ENCODE measurements around the gene NOX3.

Gene NOX3

GRCh38 chr6:155436981-155437749 lies 18.5 kb downstream of the NOX3 start:
- DNase-seq (ENCODE audit: insufficient read length, low spot score) = no peak
- FAIRE-seq = no peak

GRCh38 chr6:155434829-155435423 lies 20.7 kb downstream of the NOX3 start:
- FAIRE-seq = no peak
- DNase-seq (ENCODE audit: insufficient read length, low spot score) = no peak

- DNase-seq (ENCODE audit: insufficient read length, low spot score) (no peak), FAIRE-seq (no peak)
Measured at GRCh38 chr6:155434096-155434495, 21.5 kb downstream of the NOX3 start.

GRCh38 chr6:155432293-155432692 lies 23.3 kb downstream of the NOX3 start:
- DNase-seq (ENCODE audit: insufficient read length, low spot score) = no peak
- no peak for FAIRE-seq

- FAIRE-seq = no peak
- no peak for DNase-seq (ENCODE audit: insufficient read length, low spot score)
Measured at GRCh38 chr6:155429321-155429893, 26.2 kb downstream of the NOX3 start.

GRCh38 chr6:155426408-155426945 lies 29.2 kb downstream of the NOX3 start:
- FAIRE-seq (no peak), DNase-seq (ENCODE audit: insufficient read length, low spot score) (no peak)

GRCh38 chr6:155424181-155424580 lies 31.5 kb downstream of the NOX3 start:
- no peak for FAIRE-seq
- DNase-seq (ENCODE audit: insufficient read length, low spot score) = no peak

- DNase-seq (ENCODE audit: insufficient read length, low spot score) = no peak
- no peak for FAIRE-seq
Measured at GRCh38 chr6:155422635-155423034, 33.0 kb downstream of the NOX3 start.

- FAIRE-seq = no peak
- DNase-seq (ENCODE audit: insufficient read length, low spot score) = no peak
Measured at GRCh38 chr6:155420492-155420891, 35.1 kb downstream of the NOX3 start.

- FAIRE-seq (peak; percentile 37), DNase-seq (ENCODE audit: insufficient read length, low spot score) (no peak)
Measured at GRCh38 chr6:155419161-155419560, 36.5 kb downstream of the NOX3 start.

- FAIRE-seq = peak; percentile 86
Measured at GRCh38 chr6:155418017-155418761, 37.5 kb downstream of the NOX3 start.

GRCh38 chr6:155417454-155417853 lies 38.2 kb downstream of the NOX3 start:
- no peak for FAIRE-seq
- no peak for DNase-seq (ENCODE audit: insufficient read length, low spot score)

More at GRCh38 chr6:155418017-155418761, 37.5 kb downstream of the NOX3 start:
- peak; percentile 23 for DNase-seq (ENCODE audit: insufficient read length, low spot score)

GRCh38 chr6:155415953-155416352 lies 39.7 kb downstream of the NOX3 start:
- FAIRE-seq (no peak), DNase-seq (ENCODE audit: insufficient read length, low spot score) (no peak)

- DNase-seq (ENCODE audit: insufficient read length, low spot score) = no peak
- no peak for FAIRE-seq
Measured at GRCh38 chr6:155414049-155414448, 41.6 kb downstream of the NOX3 start.

GRCh38 chr6:155412335-155412734 lies 43.3 kb downstream of the NOX3 start:
- DNase-seq (ENCODE audit: insufficient read length, low spot score) = no peak
- FAIRE-seq = no peak

GRCh38 chr6:155411154-155412052 lies 44.2 kb downstream of the NOX3 start:
- FAIRE-seq (no peak), DNase-seq (ENCODE audit: insufficient read length, low spot score) (no peak)

- no peak for DNase-seq (ENCODE audit: insufficient read length, low spot score)
- no peak for FAIRE-seq
Measured at GRCh38 chr6:155409391-155409790, 46.2 kb downstream of the NOX3 start.

- FAIRE-seq (no peak), DNase-seq (ENCODE audit: insufficient read length, low spot score) (no peak)
Measured at GRCh38 chr6:155408981-155409380, 46.7 kb downstream of the NOX3 start.

- no peak for FAIRE-seq
- no peak for DNase-seq (ENCODE audit: insufficient read length, low spot score)
Measured at GRCh38 chr6:155408231-155408630, 47.4 kb downstream of the NOX3 start.

- DNase-seq (ENCODE audit: insufficient read length, low spot score) = no peak
- no peak for FAIRE-seq
Measured at GRCh38 chr6:155406801-155407200, 48.8 kb downstream of the NOX3 start.
